SK-N-MC (cell line): ENCODE data around the gene CRTC3.

ENCODE experiments used
- FOXP2 ChIP-seq: optimal IDR thresholded peaks from 2 replicates; pipeline ENCODE3; 2011; ENCODE audit warnings: mild to moderate bottlenecking, moderate library complexity; ENCODE audit not compliant: insufficient read depth; ENCODE audit errors: extremely low read length, control extremely low read depth
- POLR2AphosphoS5 ChIP-seq: IDR thresholded peaks from 2 replicates; pipeline ENCODE4 v1.6.1; 2012; ENCODE audit warnings: mild to moderate bottlenecking, low read depth, low read length, borderline replicate concordance

GRCh38 chr15:90611157-90611556 lies 81.4 kb downstream of the CRTC3 start:
- no peak for TF ChIP-seq POLR2AphosphoS5
- no peak for TF ChIP-seq FOXP2
